AG09309 (cell line): ENCODE data around the gene PRMT5.

ENCODE experiments used
- DNase-seq: peaks from one replicate; pipeline ENCODE4 v3.0.0-alpha.2; 2010; ENCODE audit warnings: low read depth
- H3K4me3 ChIP-seq: 2 replicates; pipeline ENCODE4 v1.5.1; 2011; ENCODE audit warnings: mild to moderate bottlenecking, low read depth, low read length, moderate library complexity; ENCODE audit not compliant: control insufficient read depth
- CTCF ChIP-seq: IDR thresholded peaks from 2 replicates; pipeline ENCODE4 v1.5.1; 2011; ENCODE audit warnings: mild to moderate bottlenecking, low read depth, low read length, inconsistent platforms; ENCODE audit not compliant: insufficient read depth, control insufficient read depth; ENCODE audit errors: missing control alignments

PRMT5 gene

GRCh38 chr14:22929104-22929960, at the start of gene PRMT5:
TSS of gene PRMT5 (minus strand) at chr14:22929376. CDS start at chr14:22929361, 15 bp downstream.
- TF ChIP-seq CTCF, result no peak
- peak within 1 kb of the TSS; percentile 95 for H3K4me3 ChIP-seq
- peak; percentile 99 for DNase-seq

GRCh38 chr14:22978487-22978837, 49.3 kb upstream of the PRMT5 start:
- TF ChIP-seq CTCF, result no peak
- no peak overlapping the region; the same call in 1 of the 2 replicates for H3K4me3 ChIP-seq
- no peak for DNase-seq

GRCh38 chr14:22977684-22978486, 48.7 kb upstream of the PRMT5 start:
- no peak for DNase-seq
- peak overlapping the region; percentile 16; the same call in 1 of the 2 replicates for H3K4me3 ChIP-seq
- no peak for TF ChIP-seq CTCF

GRCh38 chr14:22977434-22977683, 48.2 kb upstream of the PRMT5 start:
- DNase-seq, result no peak

GRCh38 chr14:22976620-22977433, 47.7 kb upstream of the PRMT5 start:
- DNase-seq, result no peak
- no peak overlapping the region for H3K4me3 ChIP-seq
- no peak for TF ChIP-seq CTCF

More at GRCh38 chr14:22977434-22977683, 48.2 kb upstream of the PRMT5 start:
- H3K4me3 ChIP-seq, result no peak overlapping the region
- no peak for TF ChIP-seq CTCF
